GM21526 (cell line): ENCODE measurements around the gene ETFDH.
"Not testable (repeated sequence)": the region's sequence is repeated elsewhere in the genome, so short reads cannot be mapped to it uniquely, and the experiment has no call there.

Experiments used
- ATAC-seq: cut with Tn5 transposase; IDR thresholded peaks from one replicate; pipeline ENCODE4 v1.9.1; 2021; ENCODE audit warnings: moderate library complexity; ENCODE audit not compliant: unreplicated experiment, low FRiP score

ETFDH gene

GRCh38 chr4:158750379-158750778, 78.3 kb downstream of the ETFDH start:
- no peak for ATAC-seq

- no peak for ATAC-seq
These were observed 82.5 kb downstream of the ETFDH start for GRCh38 chr4:158754385-158755180.

- not testable (repeated sequence) for ATAC-seq
These were observed 83.7 kb downstream of the ETFDH start for GRCh38 chr4:158755819-158756218.

GRCh38 chr4:158756588-158756987, 84.5 kb downstream of the ETFDH start:
- ATAC-seq = no peak

GRCh38 chr4:158758142-158758541, 86.0 kb downstream of the ETFDH start:
- no peak for ATAC-seq

GRCh38 chr4:158758703-158759102, 86.6 kb downstream of the ETFDH start:
- no peak for ATAC-seq
